Retinal pigment epithelial cell (primary cell): ENCODE data around the gene LDHB.
"Not testable (repeated sequence)": the region's sequence is repeated elsewhere in the genome, so short reads cannot be mapped to it uniquely, and the experiment has no call there.

Source experiments
- DNase-seq: peaks from one replicate; pipeline ENCODE4 v3.0.0-alpha.2; 2010; ENCODE audit warnings: low read depth
- H3K4me3 ChIP-seq: 2 replicates; pipeline ENCODE4 v1.5.1; 2011; ENCODE audit warnings: mild to moderate bottlenecking, low read length, control low read depth, moderate library complexity
- CTCF ChIP-seq: conservative IDR thresholded peaks from 2 replicates; pipeline ENCODE4 v1.5.1; 2011; ENCODE audit warnings: low read depth, low read length, control low read depth, inconsistent platforms

The LDHB gene

GRCh38 chr12:21599143-21599999 lies 58.3 kb downstream of the LDHB start:
- H3K4me3 ChIP-seq, result no peak overlapping the region
- no peak for DNase-seq
- TF ChIP-seq CTCF, result no peak

- TF ChIP-seq CTCF, result no peak
- H3K4me3 ChIP-seq, result no peak overlapping the region
- no peak for DNase-seq
Measured at GRCh38 chr12:21598651-21599050, 59.0 kb downstream of the LDHB start.

DNA sequence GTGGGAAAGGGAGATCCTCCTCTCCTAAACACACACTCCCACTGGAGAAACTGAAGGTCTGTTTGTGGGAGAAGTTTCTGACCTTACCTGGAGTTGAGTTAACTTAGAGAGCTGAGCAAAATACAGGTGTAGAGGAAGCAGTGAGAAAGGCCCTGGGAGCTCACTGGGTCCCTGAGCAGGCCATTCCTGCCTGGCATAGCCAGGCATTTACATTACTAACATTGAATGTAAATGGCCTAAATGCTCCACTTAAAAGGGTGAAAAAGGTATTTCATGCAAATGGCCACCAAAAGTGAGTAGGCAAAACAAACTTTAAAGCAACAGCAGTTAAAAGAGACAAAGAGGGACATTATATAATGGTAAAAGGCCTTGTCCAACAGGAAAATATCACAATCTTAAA lies 62.3 kb downstream of the LDHB start:
- DNase-seq, H3K4me3 ChIP-seq: not testable (repeated sequence)

DNA sequence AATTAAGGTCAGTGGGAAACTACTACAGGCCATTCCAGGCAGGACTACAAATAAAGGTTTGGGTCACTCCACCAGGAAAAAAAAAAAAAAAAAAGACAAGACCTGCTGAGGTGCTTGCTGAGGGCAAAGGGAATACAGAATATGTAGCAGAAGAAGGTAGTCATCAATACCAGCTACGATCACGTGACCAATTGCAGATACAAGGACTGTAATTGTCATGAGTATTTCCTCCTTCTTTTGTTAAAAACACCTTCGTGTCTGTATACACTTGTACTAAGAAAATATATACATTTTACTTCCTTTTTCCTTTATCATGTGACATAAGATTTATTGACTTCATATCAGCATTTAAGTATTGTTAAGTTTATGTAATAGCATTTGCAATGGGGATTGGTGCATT lies 72.2 kb downstream of the LDHB start:
- no peak overlapping the region for H3K4me3 ChIP-seq
- no peak for TF ChIP-seq CTCF
- DNase-seq, result no peak
